ENCODE results near the gene RNF214. TPM values are rescaled to one million over a fixed set of nuclear protein-coding genes. Genes with fewer than 3 reads are reported as not detected.

RNF214 gene
- total and polyA plus RNA-seq, 5 donors: 8.0 to 23.8 (median 21.6) TPM

Other genes with a start within 250 kb of the RNF214 start
- gene SIK3, start 134.2 kb upstream of the RNF214 start, total RNA-seq: 10 to 100 TPM; 34.2 to 46.6 (median 36.9) TPM
- gene SIK3, start 134.2 kb upstream of the RNF214 start, polyA plus RNA-seq: 13.4 TPM
- gene PAFAH1B2, start 88.4 kb upstream of the RNF214 start, total RNA-seq: 10 to 100 TPM; 52.6 to 68.1 (median 57.5) TPM
- gene PAFAH1B2, start 88.4 kb upstream of the RNF214 start, polyA plus RNA-seq: 20.4 TPM
- gene SIDT2, start 53.9 kb upstream of the RNF214 start, total RNA-seq: 10 to 100 TPM; 34.6 to 57.4 (median 40.8) TPM
- gene SIDT2, start 53.9 kb upstream of the RNF214 start, polyA plus RNA-seq: 28.6 TPM
- 1,000 to 10,000 TPM in 1 of 4 donors, 100 to 1,000 TPM in 3; 414 to 1,307 (median 766) TPM for gene TAGLN, start 33.3 kb upstream of the RNF214 start, total RNA-seq
- 987 TPM for gene TAGLN, start 33.3 kb upstream of the RNF214 start, polyA plus RNA-seq
- gene PCSK7, start 598 bp upstream of the RNF214 start, total RNA-seq: 10 to 100 TPM; 28.2 to 39.2 (median 30.5) TPM
- 25.7 TPM for gene PCSK7, start 598 bp upstream of the RNF214 start, polyA plus RNA-seq
- gene BACE1-AS, start 58.7 kb downstream of the RNF214 start, total RNA-seq: 10 to 100 TPM in 1 of 4 donors, 1 to 10 TPM in 3; 7.0 to 10.5 (median 8.2) TPM
- gene BACE1-AS, start 58.7 kb downstream of the RNF214 start, polyA plus RNA-seq: 6.6 TPM
- 10 to 100 TPM; 14.4 to 19.9 (median 17.6) TPM for gene BACE1, start 83.6 kb downstream of the RNF214 start, total RNA-seq
- gene BACE1, start 83.6 kb downstream of the RNF214 start, polyA plus RNA-seq: 6.6 TPM
- gene CEP164, start 95.2 kb downstream of the RNF214 start, total RNA-seq: 10 to 100 TPM in 1 of 4 donors, 1 to 10 TPM in 3; 7.9 to 10.6 (median 9.2) TPM
- 8.6 TPM for gene CEP164, start 95.2 kb downstream of the RNF214 start, polyA plus RNA-seq